HepG2 (cell line): ENCODE results near the gene EIF1AD. TPM values are rescaled to one million over a fixed set of nuclear protein-coding genes. Genes with fewer than 3 reads are reported as not detected.

Source experiments
- ATAC-seq: fragments of 200-7000 bp; cut with Tn5 transposase; 3 replicates; pipeline ENCODE4 v1.9.1; 2020; ENCODE audit warnings: mild to moderate bottlenecking, moderate library complexity
- BruUV-seq: library from RNA; stranded (reverse); fragments of 400-500 nt; replicated peaks from 2 replicates; lab custom pipeline; 2021; lab: Mats Ljungman, UMichigan
- CTCF ChIA-PET: fragments of 300-600 bp; formaldehyde crosslinking; extraction: SDS; loops from one replicate; lab custom pipeline; 2021; ENCODE audit warnings: low total read pairs, inconsistent platforms, low intra/inter-chr PET ratio; lab: Yijun Ruan, JAX
- POLR2A ChIA-PET: fragments of 350-600 bp; sonication (Branson Sonifier 250); formaldehyde crosslinking; loops from one replicate; lab custom pipeline; 2020; ENCODE audit warnings: antibody characterized with exemption, inconsistent platforms; lab: Yijun Ruan, JAX
- DNase-seq: peaks from one replicate; pipeline ENCODE4 v3.0.0-alpha.2; 2015; ENCODE audit warnings: low spot score
- FAIRE-seq: peaks from 3 replicates; lab custom pipeline; 2011; peaks lifted over from hg19 to GRCh38; lab: Jason Lieb, UNC
- H2AFZ ChIP-seq: one replicate; pipeline ENCODE4 v1.6.1; 2011; ENCODE audit warnings: low read length, inconsistent platforms
- H3K27ac ChIP-seq: fragments of 300-600 bp; 3 replicates; pipeline ENCODE4 v1.8.0; 2011; ENCODE audit warnings: mixed run types, mild to moderate bottlenecking, mixed read lengths, low read length, inconsistent platforms; ENCODE audit not compliant: insufficient read depth; ENCODE audit errors: extremely low read length
- H3K27me3 ChIP-seq, 2 experiments: fragments of 200-600 bp in 1 of 2; 2 replicates in 1 of 2; 3 replicates in 1 of 2; pipeline versions ENCODE4 v1.6.0 to v1.8.0; 2011; ENCODE audit warnings: low read length in 2 of 2, mild to moderate bottlenecking in 2 of 2, moderate library complexity in 2 of 2, inconsistent platforms in 1 of 2; ENCODE audit not compliant: insufficient read depth in 2 of 2, control insufficient read depth in 1 of 2
- H3K36me3 ChIP-seq, 2 experiments: fragments of 200-600 bp in 1 of 2; replicated peaks in 1 of 2; 2 replicates in 1 of 2; 3 replicates in 1 of 2; pipeline versions ENCODE4 v1.5.1 to v1.8.0; 2011; ENCODE audit warnings: low read length in 2 of 2, inconsistent platforms in 1 of 2; ENCODE audit not compliant: insufficient read depth in 2 of 2, control insufficient read depth in 1 of 2
- H3K4me1 ChIP-seq: 2 replicates; pipeline ENCODE4 v1.5.1; 2012; ENCODE audit warnings: low read length, inconsistent platforms; ENCODE audit not compliant: insufficient read depth
- H3K4me2 ChIP-seq: 2 replicates; pipeline ENCODE4 v1.6.0; 2011; ENCODE audit warnings: low read depth, low read length, inconsistent platforms
- H3K4me3 ChIP-seq, 3 experiments: fragments of 200-600 bp in 1 of 3; sonication (generic), shearing (Covaris generic) in 1 of 3; replicated peaks in 1 of 3; 2 replicates each; pipeline ENCODE4 v1.5.1; 2011 to 2016; ENCODE audit warnings: low read length in 3 of 3, inconsistent platforms in 2 of 3, low read depth in 2 of 3, mild to moderate bottlenecking in 2 of 3, control low read depth in 1 of 3, mixed read lengths in 1 of 3; ENCODE audit not compliant: insufficient read depth in 1 of 3
- H3K79me2 ChIP-seq: one replicate; pipeline ENCODE4 v1.6.1; 2011; ENCODE audit warnings: low read length, inconsistent platforms; ENCODE audit not compliant: insufficient read depth
- H3K9ac ChIP-seq: 2 replicates; pipeline ENCODE4 v1.6.0; 2011; ENCODE audit warnings: mild to moderate bottlenecking, low read depth, low read length, inconsistent platforms; ENCODE audit not compliant: insufficient read depth
- H3K9me3 ChIP-seq: 2 replicates; pipeline ENCODE4 v1.5.1; 2012; ENCODE audit warnings: mild to moderate bottlenecking, low read length
- H4K20me1 ChIP-seq: 2 replicates; pipeline ENCODE4 v1.6.0; 2011; ENCODE audit warnings: inconsistent platforms, mild to moderate bottlenecking, low read length, moderate library complexity; ENCODE audit not compliant: insufficient read depth
- AGO2 ChIP-seq: fragments of 200-400 bp; formaldehyde crosslinking; optimal IDR thresholded peaks from 2 replicates; pipeline ENCODE3; 2017; ENCODE audit warnings: mild to moderate bottlenecking, low read depth, low read length, moderate library complexity
- AHR ChIP-seq: IDR thresholded peaks from 2 replicates; pipeline ENCODE4 v1.6.1; 2018; ENCODE audit warnings: missing genetic modification reagents, missing compliant biosample characterization
- HMG20A ChIP-seq: IDR thresholded peaks from 2 replicates; pipeline ENCODE4 v1.6.1; 2016; ENCODE audit warnings: borderline replicate concordance
- HOXA3 ChIP-seq: sonication (generic); formaldehyde crosslinking; IDR thresholded peaks from 2 replicates; pipeline ENCODE4 v1.5.0; 2020; ENCODE audit warnings: missing genetic modification reagents
- ZNF33B ChIP-seq: sonication (generic); formaldehyde crosslinking; IDR thresholded peaks from 2 replicates; pipeline ENCODE4 v1.5.1; 2020; ENCODE audit warnings: mild to moderate bottlenecking, missing genetic modification reagents
- ZNF629 ChIP-seq: sonication (generic); formaldehyde crosslinking; conservative IDR thresholded peaks from 2 replicates; pipeline ENCODE4 v1.5.0; 2020; ENCODE audit warnings: missing genetic modification reagents
- WGBS: methylation state at CpG from one replicate; pipeline ENCODE4 v1.1.6; 2017; ENCODE audit warnings: low lambda C conversion rate; 5-methylcytosine and 5-hydroxymethylcytosine counted together
- in situ Hi-C: cut with HindIII; loops from 2 replicates; pipeline ENCODE4 v1.10.0; 2017; ENCODE audit warnings: low pct_unique_long_range_greater_than_20kb; ENCODE audit not compliant: extremely low pct_ligation_motif_present
- intact Hi-C: fragments of 100-400 bp; cut with micrococcal nuclease; formaldehyde crosslinking; loops from one replicate; pipeline ENCODE4 v1.10.0; 2022; ENCODE audit not compliant: unreplicated experiment
- polyA plus RNA-seq, 8 experiments: library from polyadenylated mRNA; depleted of rRNA in 3 of 8; stranded (reverse) in 7 of 8; unstranded in 1 of 8; fragments of >200 nt; fragmentation: Illumina TruSeq in 4 of 8; extraction: Trizol in 4 of 8; gene quantifications; 2 replicates each; pipeline versions ENCODE4 v1.2.1 to v1.2.3, GENCODE V29; 2011 to 2016; ENCODE audit warnings: low read depth in 4 of 8, missing spikeins in 1 of 8, mixed read lengths in 1 of 8; ENCODE audit not compliant: insufficient read depth in 1 of 8
- total RNA-seq, 5 experiments: library from RNA; depleted of rRNA; stranded (reverse); fragments of >200 nt; fragmentation: Illumina TruSeq; extraction: Trizol; gene quantifications; 2 replicates each; pipeline ENCODE4 v1.2.3, GENCODE V29; 2016; ENCODE audit warnings: low read depth in 1 of 5
- TF ChIP-seq, protein P1 (sequence below): sonication (generic); formaldehyde crosslinking; IDR thresholded peaks from 2 replicates; pipeline ENCODE4 v1.5.0; 2020; ENCODE audit warnings: missing genetic modification reagents
- TF ChIP-seq, protein P2 (sequence below), 2 experiments: fragments of 450-650 bp in 1 of 2; sonication (generic) in 1 of 2; formaldehyde crosslinking in 1 of 2; IDR thresholded peaks; 2 replicates each; pipeline versions ENCODE4 v1.6.1 to v1.8.0; 2016 to 2022; ENCODE audit warnings: antibody characterized with exemption in 1 of 2, mild to moderate bottlenecking in 1 of 2, missing genetic modification reagents in 1 of 2

The EIF1AD gene
- total and polyA plus RNA-seq, 2 of the 13 experiments (the other 11 are each of a cell fraction or from before 2014, with no cell fraction given): 18.2 to 30.8 TPM

DNA sequence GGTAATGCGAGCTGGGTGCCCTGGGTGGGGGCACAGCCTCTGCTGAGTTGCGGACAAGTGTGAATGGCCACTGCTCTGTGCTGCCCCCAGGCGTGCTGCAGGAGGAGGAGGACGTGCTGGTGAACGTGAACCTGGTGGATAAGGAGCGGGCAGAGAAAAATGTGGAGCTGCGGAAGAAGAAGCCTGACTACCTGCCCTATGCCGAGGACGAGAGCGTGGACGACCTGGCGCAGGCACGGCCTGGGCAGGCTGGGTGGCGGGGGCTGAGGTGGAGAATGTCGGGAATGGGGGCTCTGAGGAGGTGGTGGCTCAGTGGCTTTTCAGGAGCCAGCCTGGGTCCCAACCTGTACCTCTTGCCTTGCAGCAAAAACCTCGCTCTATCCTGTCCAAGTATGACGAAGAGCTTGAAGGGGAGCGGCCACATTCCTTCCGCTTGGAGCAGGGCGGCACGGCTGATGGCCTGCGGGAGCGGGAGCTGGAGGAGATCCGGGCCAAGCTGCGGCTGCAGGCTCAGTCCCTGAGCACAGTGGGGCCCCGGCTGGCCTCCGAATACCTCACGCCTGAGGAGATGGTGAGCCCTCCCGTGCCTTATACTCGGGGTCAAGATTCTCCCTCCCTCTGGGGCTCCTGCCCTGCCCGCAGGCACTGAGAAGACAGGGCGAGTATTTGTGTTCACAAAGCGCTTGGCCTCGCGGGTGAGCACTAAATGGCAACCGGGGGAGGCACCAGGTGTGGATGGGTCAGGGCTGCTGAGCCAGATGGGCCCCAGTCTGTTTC, 35.8 kb downstream of the EIF1AD start:
- no peak overlapping the region for H2AFZ ChIP-seq
- no peaks in the 10 kb centered on the region for H3K9me3 ChIP-seq
- POLR2A ChIA-PET: no interaction called here
- H3K36me3 ChIP-seq: peaks cover 31 to 49% of the 10 kb centered on the region in 2 experiments
- ATAC-seq: no peak
- CTCF ChIA-PET: no interaction called here
- DNase-seq: no peak
- no peak overlapping the region for H3K4me2 ChIP-seq
- H4K20me1 ChIP-seq: no peaks in the 10 kb centered on the region
- H3K27ac ChIP-seq: no peak overlapping the region
- no peak for FAIRE-seq
- H3K27me3 ChIP-seq: no peaks in the 10 kb centered on the region; a peak in 2 of 5 replicates
- intact Hi-C loops: no loop called here
- no peak overlapping the region for H3K9ac ChIP-seq
- TF ChIP-seq, protein P1, sequence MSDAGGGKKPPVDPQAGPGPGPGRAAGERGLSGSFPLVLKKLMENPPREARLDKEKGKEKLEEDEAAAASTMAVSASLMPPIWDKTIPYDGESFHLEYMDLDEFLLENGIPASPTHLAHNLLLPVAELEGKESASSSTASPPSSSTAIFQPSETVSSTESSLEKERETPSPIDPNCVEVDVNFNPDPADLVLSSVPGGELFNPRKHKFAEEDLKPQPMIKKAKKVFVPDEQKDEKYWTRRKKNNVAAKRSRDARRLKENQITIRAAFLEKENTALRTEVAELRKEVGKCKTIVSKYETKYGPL (CRISPR knock-in tag): no peak
- TF ChIP-seq HOXA3 (no peak), AGO2 (peak; percentile 23)
- WGBS: 98% methylated on average over 22 of the region's 36 CpGs
- no TSS peak for BruUV-seq
- peaks cover 19% of the 10 kb centered on the region for H3K4me1 ChIP-seq
- in situ Hi-C loops: no loop called here
- H3K4me3 ChIP-seq: no peak overlapping the region
- peaks cover 22% of the 10 kb centered on the region for H3K79me2 ChIP-seq

DNA sequence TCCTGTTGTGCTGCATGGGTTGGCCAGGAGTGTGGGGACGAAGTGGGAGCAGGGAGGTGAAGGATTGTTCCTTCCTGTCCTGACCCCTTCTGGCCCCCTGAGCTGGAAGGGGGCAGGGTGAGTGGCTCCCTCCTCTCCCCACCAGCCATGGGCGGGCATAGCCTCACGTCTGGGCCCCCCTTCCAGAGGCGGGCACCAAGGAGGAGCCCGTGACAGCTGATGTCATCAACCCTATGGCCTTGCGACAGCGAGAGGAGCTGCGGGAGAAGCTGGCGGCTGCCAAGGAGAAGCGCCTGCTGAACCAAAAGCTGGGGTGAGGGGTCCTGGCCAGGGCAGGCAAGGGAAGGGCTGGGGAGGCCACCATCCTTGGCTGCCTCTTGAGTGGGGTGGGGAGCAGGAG, 37.1 kb downstream of the EIF1AD start:
- WGBS: 90% methylated on average over 4 of the region's 10 CpGs
- H3K9ac ChIP-seq: no peak overlapping the region
- H3K9me3 ChIP-seq: no peaks in the 10 kb centered on the region
- no peak overlapping the region for H2AFZ ChIP-seq
- FAIRE-seq (no peak), ATAC-seq (no peak), DNase-seq (no peak)
- ChIA-PET POLR2A (no interaction called here), CTCF (no interaction called here)
- H3K27ac ChIP-seq: no peak overlapping the region
- no TSS peak for BruUV-seq
- no peak overlapping the region for H3K4me2 ChIP-seq
- intact Hi-C loops: no loop called here
- no peaks in the 10 kb centered on the region for H4K20me1 ChIP-seq
- H3K79me2 ChIP-seq: peaks cover 22% of the 10 kb centered on the region
- peaks cover 31 to 49% of the 10 kb centered on the region in 2 experiments for H3K36me3 ChIP-seq
- H3K4me1 ChIP-seq: peaks cover 26% of the 10 kb centered on the region
- H3K27me3 ChIP-seq: no peaks in the 10 kb centered on the region; a peak in 2 of 5 replicates
- in situ Hi-C loops: no loop called here
- H3K4me3 ChIP-seq: no peak overlapping the region
- TF ChIP-seq ZNF629 (no peak), ZNF33B (CRISPR knock-in tag) (no peak), AHR (CRISPR knock-in tag) (no peak), HMG20A (CRISPR knock-in tag) (no peak)
- TF ChIP-seq, protein P2, sequence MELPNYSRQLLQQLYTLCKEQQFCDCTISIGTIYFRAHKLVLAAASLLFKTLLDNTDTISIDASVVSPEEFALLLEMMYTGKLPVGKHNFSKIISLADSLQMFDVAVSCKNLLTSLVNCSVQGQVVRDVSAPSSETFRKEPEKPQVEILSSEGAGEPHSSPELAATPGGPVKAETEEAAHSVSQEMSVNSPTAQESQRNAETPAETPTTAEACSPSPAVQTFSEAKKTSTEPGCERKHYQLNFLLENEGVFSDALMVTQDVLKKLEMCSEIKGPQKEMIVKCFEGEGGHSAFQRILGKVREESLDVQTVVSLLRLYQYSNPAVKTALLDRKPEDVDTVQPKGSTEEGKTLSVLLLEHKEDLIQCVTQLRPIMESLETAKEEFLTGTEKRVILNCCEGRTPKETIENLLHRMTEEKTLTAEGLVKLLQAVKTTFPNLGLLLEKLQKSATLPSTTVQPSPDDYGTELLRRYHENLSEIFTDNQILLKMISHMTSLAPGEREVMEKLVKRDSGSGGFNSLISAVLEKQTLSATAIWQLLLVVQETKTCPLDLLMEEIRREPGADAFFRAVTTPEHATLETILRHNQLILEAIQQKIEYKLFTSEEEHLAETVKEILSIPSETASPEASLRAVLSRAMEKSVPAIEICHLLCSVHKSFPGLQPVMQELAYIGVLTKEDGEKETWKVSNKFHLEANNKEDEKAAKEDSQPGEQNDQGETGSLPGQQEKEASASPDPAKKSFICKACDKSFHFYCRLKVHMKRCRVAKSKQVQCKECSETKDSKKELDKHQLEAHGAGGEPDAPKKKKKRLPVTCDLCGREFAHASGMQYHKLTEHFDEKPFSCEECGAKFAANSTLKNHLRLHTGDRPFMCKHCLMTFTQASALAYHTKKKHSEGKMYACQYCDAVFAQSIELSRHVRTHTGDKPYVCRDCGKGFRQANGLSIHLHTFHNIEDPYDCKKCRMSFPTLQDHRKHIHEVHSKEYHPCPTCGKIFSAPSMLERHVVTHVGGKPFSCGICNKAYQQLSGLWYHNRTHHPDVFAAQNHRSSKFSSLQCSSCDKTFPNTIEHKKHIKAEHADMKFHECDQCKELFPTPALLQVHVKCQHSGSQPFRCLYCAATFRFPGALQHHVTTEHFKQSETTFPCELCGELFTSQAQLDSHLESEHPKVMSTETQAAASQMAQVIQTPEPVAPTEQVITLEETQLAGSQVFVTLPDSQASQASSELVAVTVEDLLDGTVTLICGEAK (IDR thresholded peaks at IDR 0.05): no peak
- TF ChIP-seq, protein P2 (CRISPR knock-in tag; IDR thresholded peaks at IDR 0.05): no peak
